IPS-18c (cell line): ENCODE results near the gene NTM.
"Not testable (repeated sequence)": the region's sequence is repeated elsewhere in the genome, so short reads cannot be mapped to it uniquely, and the experiment has no call there.

Experiments
- H3K4me3 ChIP-seq: 2 replicates; pipeline ENCODE4 v1.7.0; 2013; ENCODE audit warnings: low read depth, mild to moderate bottlenecking, low read length, moderate library complexity; ENCODE audit not compliant: insufficient read depth
- H3K9me3 ChIP-seq: one replicate; pipeline ENCODE4 v1.6.1; 2013; ENCODE audit warnings: mild to moderate bottlenecking, low read length, moderate library complexity; ENCODE audit not compliant: control insufficient read depth, insufficient read depth

NTM gene

GRCh38 chr11:131370090-131370751, at the start of gene NTM:
Gene NTM (plus strand): TSS chr11:131370615.
- Histone ChIP-seq H3K4me3 (peak within 1 kb of the TSS; percentile 11; the same call in 1 of the 2 replicates), H3K9me3 (no peaks in the 10 kb centered on the region)

- no peak overlapping the region for H3K4me3 ChIP-seq
These were observed 45.4 kb upstream of the NTM start for GRCh38 chr11:131324921-131325570.

GRCh38 chr11:131326829-131327228, 43.6 kb upstream of the NTM start:
- no peak overlapping the region for H3K4me3 ChIP-seq

More at GRCh38 chr11:131324921-131325570, 45.4 kb upstream of the NTM start:
- no peaks in the 10 kb centered on the region for H3K9me3 ChIP-seq

GRCh38 chr11:131327421-131327820, 43.0 kb upstream of the NTM start:
- H3K4me3 ChIP-seq: no peak overlapping the region
- no peaks in the 10 kb centered on the region for H3K9me3 ChIP-seq

More at GRCh38 chr11:131326829-131327228, 43.6 kb upstream of the NTM start:
- no peaks in the 10 kb centered on the region for H3K9me3 ChIP-seq

- no peak overlapping the region for H3K4me3 ChIP-seq
- no peaks in the 10 kb centered on the region for H3K9me3 ChIP-seq
These were observed 41.6 kb upstream of the NTM start for GRCh38 chr11:131328843-131329242.

GRCh38 chr11:131331010-131331409, 39.4 kb upstream of the NTM start:
- H3K9me3 ChIP-seq: no peaks in the 10 kb centered on the region
- H3K4me3 ChIP-seq: no peak overlapping the region

GRCh38 chr11:131331546-131331945, 38.9 kb upstream of the NTM start:
- no peaks in the 10 kb centered on the region for H3K9me3 ChIP-seq
- H3K4me3 ChIP-seq: no peak overlapping the region

- H3K9me3 ChIP-seq: no peaks in the 10 kb centered on the region
- no peak overlapping the region for H3K4me3 ChIP-seq
These were observed 35.8 kb upstream of the NTM start for GRCh38 chr11:131334601-131335000.

GRCh38 chr11:131341900-131342299, 28.5 kb upstream of the NTM start:
- H3K4me3 ChIP-seq, H3K9me3 ChIP-seq: not testable (repeated sequence)

GRCh38 chr11:131342442-131342841, 28.0 kb upstream of the NTM start:
- not testable (repeated sequence) for H3K9me3 ChIP-seq, H3K4me3 ChIP-seq

GRCh38 chr11:131345406-131345805, 25.0 kb upstream of the NTM start:
- no peak overlapping the region for H3K4me3 ChIP-seq
- H3K9me3 ChIP-seq: no peaks in the 10 kb centered on the region

GRCh38 chr11:131349368-131350086, 20.9 kb upstream of the NTM start:
- Histone ChIP-seq H3K9me3 (no peaks in the 10 kb centered on the region), H3K4me3 (no peak overlapping the region)

- Histone ChIP-seq H3K4me3 (no peak overlapping the region), H3K9me3 (no peaks in the 10 kb centered on the region)
These were observed 19.5 kb upstream of the NTM start for GRCh38 chr11:131350872-131351271.

GRCh38 chr11:131351848-131352247, 18.6 kb upstream of the NTM start:
- Histone ChIP-seq H3K9me3 (no peaks in the 10 kb centered on the region), H3K4me3 (no peak overlapping the region)

GRCh38 chr11:131353766-131354165, 16.6 kb upstream of the NTM start:
- no peak overlapping the region for H3K4me3 ChIP-seq

GRCh38 chr11:131354251-131354701, 16.1 kb upstream of the NTM start:
- Histone ChIP-seq H3K4me3 (no peak overlapping the region), H3K9me3 (no peaks in the 10 kb centered on the region)

More at GRCh38 chr11:131353766-131354165, 16.6 kb upstream of the NTM start:
- no peaks in the 10 kb centered on the region for H3K9me3 ChIP-seq

- Histone ChIP-seq H3K9me3 (no peaks in the 10 kb centered on the region), H3K4me3 (no peak overlapping the region)
These were observed 14.2 kb upstream of the NTM start for GRCh38 chr11:131356206-131356605.
